Spleen (tissue), 11 donors: ENCODE data around the gene FKBP10. TPM values are rescaled to one million over a fixed set of nuclear protein-coding genes. Genes with fewer than 3 reads are reported as not detected.

Experiments
- DNase-seq: peaks from one replicate; pipeline ENCODE4 v3.0.0-alpha.2; 2020
- H3K27ac ChIP-seq, 8 donors: fragments of 200-600 bp; sonication (generic) in 7 of 8; 1 replicate in 4 of 8; 2 replicates in 4 of 8; pipeline versions ENCODE4 v1.5.0 to v1.8.0; 2016 to 2021; ENCODE audit warnings: inconsistent platforms in 4 of 8, mild to moderate bottlenecking in 4 of 8, moderate library complexity in 1 of 8
- H3K27me3 ChIP-seq, 7 donors: fragments of 200-600 bp; sonication (generic) in 6 of 7; replicated peaks in 1 of 7; 1 replicate in 4 of 7; 2 replicates in 3 of 7; pipeline versions ENCODE4 v1.5.0 to v1.8.0; 2016 to 2021; ENCODE audit warnings: inconsistent platforms in 3 of 7, mild to moderate bottlenecking in 1 of 7
- H3K36me3 ChIP-seq, 6 donors: fragments of 200-600 bp; sonication (generic) in 5 of 6; 1 replicate in 4 of 6; 2 replicates in 2 of 6; pipeline versions ENCODE4 v1.5.0 to v1.8.0; 2016 to 2021; ENCODE audit warnings: inconsistent platforms in 2 of 6
- H3K4me1 ChIP-seq, 6 donors: fragments of 200-600 bp; sonication (generic) in 5 of 6; 1 replicate in 3 of 6; 2 replicates in 3 of 6; pipeline versions ENCODE4 v1.5.0 to v1.8.0; 2016 to 2021; ENCODE audit warnings: inconsistent platforms in 3 of 6
- H3K4me3 ChIP-seq, 8 donors: fragments of 200-600 bp; sonication (generic) in 7 of 8; 1 replicate in 4 of 8; 2 replicates in 4 of 8; pipeline versions ENCODE4 v1.5.0 to v1.8.0; 2016 to 2021; ENCODE audit warnings: inconsistent platforms in 4 of 8, mild to moderate bottlenecking in 4 of 8, moderate library complexity in 2 of 8
- H3K9me3 ChIP-seq, 8 donors: fragments of 200-600 bp; sonication (generic) in 7 of 8; 1 replicate in 4 of 8; 2 replicates in 4 of 8; pipeline versions ENCODE4 v1.5.0 to v1.8.0; 2016 to 2021; ENCODE audit warnings: inconsistent platforms in 4 of 8
- POLR2A ChIP-seq, 3 donors: fragments of 450-650 bp; IDR thresholded peaks; one replicate each; pipeline ENCODE4 v1.5.1; 2017; ENCODE audit warnings: antibody characterized with exemption in 3 of 3, mild to moderate bottlenecking in 1 of 3
- POLR2AphosphoS5 ChIP-seq, 3 donors: sonication (generic); formaldehyde crosslinking; IDR thresholded peaks; one replicate each; pipeline ENCODE4 v1.5.1; 2017; ENCODE audit warnings: antibody characterized with exemption in 3 of 3
- WGBS, 5 donors: extraction: QIAGEN DNeasy Blood & Tissue Kit in 3 of 5; methylation state at CpG; one replicate each; pipeline versions ENCODE4 v1.1.5 to v1.1.7; 2013 to 2018; 5-methylcytosine and 5-hydroxymethylcytosine counted together
- intact Hi-C: fragments of 100-400 bp; cut with DNase I; formaldehyde crosslinking; loops from one replicate; pipeline ENCODE4 v1.15.0; 2023; ENCODE audit warnings: low total_unique reads
- polyA plus RNA-seq, 3 donors: library from polyadenylated mRNA; stranded (reverse); fragments of 200-250 nt; gene quantifications; one replicate each; pipeline ENCODE4 v1.2.1, GENCODE V29; 2013
- total RNA-seq, 7 donors: library from RNA; depleted of rRNA in 3 of 7; stranded (reverse); fragments of >200 nt in 3 of 7; fragmentation: NEBNext Ultra II Directional in 4 of 7; extraction: Animal tissue kit (Norgen Biotek cat#: 25700) in 4 of 7; gene quantifications; one replicate each; pipeline versions ENCODE4 v1.1.0 to v1.2.1, GENCODE V29; 2016 to 2021
- TF ChIP-seq, protein P1 (sequence below), 11 experiments: fragments of 200-600 bp in 7 of 11; fragments of 450-650 bp in 4 of 11; sonication (generic) in 4 of 11; IDR thresholded peaks in 8 of 11; conservative IDR thresholded peaks in 3 of 11; 1 replicate in 7 of 11; 2 replicates in 4 of 11; pipeline versions ENCODE4 v1.4.0 to v1.8.0; 2016 to 2021; ENCODE audit warnings: antibody characterized with exemption in 11 of 11, inconsistent platforms in 4 of 11, mild to moderate bottlenecking in 1 of 11
- donor health status: healthy with polysubstance abuse.
- donor health status: DM: no; HTN: no; CAD: no; lungs with moderate emphysema.
- donor health status: DM: no; HTN: no; CAD: no.
- donor health status: Bipolar disorder and iron deficiency.
- donor health status: healthy.
- donor health status: DM: no; HTN: no; CAD: no.
- donor health status: DM: yes; HTN: yes; CAD: no.

The FKBP10 gene
- total and polyA plus RNA-seq, 10 donors: 9.6 to 30.8 (median 16.2) TPM

DNA sequence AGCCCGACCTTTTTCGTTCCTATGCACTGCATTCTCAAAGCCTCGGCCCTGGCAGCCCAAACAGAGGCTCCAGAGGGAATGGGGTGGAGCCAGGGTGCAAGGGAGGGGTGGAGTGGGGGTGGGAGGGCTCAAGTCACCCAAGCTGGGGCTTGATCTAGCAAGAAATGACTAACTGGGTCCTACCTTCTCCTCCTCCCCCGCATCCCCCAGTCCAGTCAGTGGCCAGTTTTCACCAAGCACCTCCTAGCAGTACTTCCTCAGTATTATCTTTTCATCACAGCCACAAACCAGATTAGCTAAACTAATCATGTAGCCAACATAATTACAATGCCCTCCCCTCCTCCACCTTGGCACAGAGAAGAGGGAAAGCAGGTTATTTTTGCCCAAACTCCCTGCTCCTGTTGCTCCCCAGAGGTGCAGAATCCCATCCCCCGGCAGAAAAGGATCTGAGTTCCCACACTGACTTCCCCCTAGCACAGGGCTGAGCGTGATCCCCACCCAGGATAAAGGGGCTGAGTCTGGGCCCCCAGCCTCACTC lies 28.5 kb upstream of the FKBP10 start:
- Histone ChIP-seq H3K4me3 (peak overlapping the region in 4 of 8 donors; percentile 55 to 82 (median 63)), H3K36me3 (no peaks in the 10 kb centered on the region), H3K27ac (peak overlapping the region in 4 of 8 donors; percentile 33 to 81 (median 56)), H3K4me1 (peaks cover 26 to 79% (median 47%) of the 10 kb centered on the region in 6 donors), H3K9me3 (no peaks in the 10 kb centered on the region), H3K27me3 (peaks cover 0 to 55% (median 19%) of the 10 kb centered on the region in 7 donors)
- no peak for TF ChIP-seq POLR2AphosphoS5 (IDR thresholded peaks at IDR 0.05)
- TF ChIP-seq POLR2A (IDR thresholded peaks at IDR 0.05): no peak
- TF ChIP-seq, protein P1, sequence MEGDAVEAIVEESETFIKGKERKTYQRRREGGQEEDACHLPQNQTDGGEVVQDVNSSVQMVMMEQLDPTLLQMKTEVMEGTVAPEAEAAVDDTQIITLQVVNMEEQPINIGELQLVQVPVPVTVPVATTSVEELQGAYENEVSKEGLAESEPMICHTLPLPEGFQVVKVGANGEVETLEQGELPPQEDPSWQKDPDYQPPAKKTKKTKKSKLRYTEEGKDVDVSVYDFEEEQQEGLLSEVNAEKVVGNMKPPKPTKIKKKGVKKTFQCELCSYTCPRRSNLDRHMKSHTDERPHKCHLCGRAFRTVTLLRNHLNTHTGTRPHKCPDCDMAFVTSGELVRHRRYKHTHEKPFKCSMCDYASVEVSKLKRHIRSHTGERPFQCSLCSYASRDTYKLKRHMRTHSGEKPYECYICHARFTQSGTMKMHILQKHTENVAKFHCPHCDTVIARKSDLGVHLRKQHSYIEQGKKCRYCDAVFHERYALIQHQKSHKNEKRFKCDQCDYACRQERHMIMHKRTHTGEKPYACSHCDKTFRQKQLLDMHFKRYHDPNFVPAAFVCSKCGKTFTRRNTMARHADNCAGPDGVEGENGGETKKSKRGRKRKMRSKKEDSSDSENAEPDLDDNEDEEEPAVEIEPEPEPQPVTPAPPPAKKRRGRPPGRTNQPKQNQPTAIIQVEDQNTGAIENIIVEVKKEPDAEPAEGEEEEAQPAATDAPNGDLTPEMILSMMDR (IDR thresholded peaks at IDR 0.05 in 8 of 11, conservative IDR thresholded peaks at IDR 0.05 in 3 of 11): no peak
- intact Hi-C loops: no loop called here
- 26 to 52% (median 39%) methylated on average over 6 of the region's 6 CpGs for WGBS, 5 donors
- no peak for DNase-seq

DNA sequence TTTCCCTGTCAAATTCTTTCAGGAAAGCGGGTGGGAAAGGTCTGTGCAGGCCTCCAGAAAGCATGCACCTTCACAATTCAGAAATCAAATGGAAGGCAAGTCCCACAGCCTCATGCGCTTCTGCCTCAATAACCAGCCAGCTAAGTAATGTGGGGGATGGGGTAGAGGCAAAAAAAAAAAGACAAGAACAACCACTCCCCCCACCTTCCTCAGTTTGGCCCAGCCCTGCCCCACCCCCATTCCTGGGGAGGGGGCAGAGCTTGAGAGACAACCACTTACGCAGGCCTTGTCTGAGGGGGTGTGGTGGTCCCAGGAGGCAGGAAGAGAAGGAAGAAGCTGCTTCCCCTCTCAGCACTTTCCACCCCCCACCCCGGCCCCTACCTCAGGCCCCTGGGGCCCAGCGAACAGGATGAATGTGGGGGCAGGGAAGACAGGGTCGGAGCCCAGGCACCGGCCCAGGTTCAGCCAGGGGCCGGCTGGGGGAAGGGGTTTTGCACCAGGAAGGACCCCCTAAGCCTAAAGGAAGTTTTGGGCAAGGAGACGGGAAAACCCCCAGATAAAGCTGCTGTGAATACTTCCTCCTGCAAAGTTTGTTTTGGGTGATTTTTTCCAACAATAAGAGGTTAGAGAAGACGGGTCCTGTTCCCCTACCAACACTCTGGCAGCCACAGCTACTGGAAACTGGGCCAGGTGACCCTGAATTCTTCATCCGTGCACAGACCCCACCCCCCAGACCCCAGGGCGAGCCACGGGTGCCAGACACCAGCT lies 27.5 kb upstream of the FKBP10 start:
- DNase-seq: no peak
- TF ChIP-seq POLR2A (IDR thresholded peaks at IDR 0.05): no peak
- TF ChIP-seq, protein P1 (IDR thresholded peaks at IDR 0.05 in 8 of 11, conservative IDR thresholded peaks at IDR 0.05 in 3 of 11): no peak
- peak in 1 of 3 donors; percentile 40 for TF ChIP-seq POLR2AphosphoS5 (IDR thresholded peaks at IDR 0.05)
- Histone ChIP-seq H3K4me3 (peak overlapping the region; percentile 31 to 82 (median 54)), H3K36me3 (no peaks in the 10 kb centered on the region), H3K27me3 (peaks cover 0 to 55% (median 19%) of the 10 kb centered on the region in 7 donors), H3K27ac (peak overlapping the region in 7 of 8 donors; percentile 48 to 84 (median 80)), H3K4me1 (peaks cover 24 to 69% (median 41%) of the 10 kb centered on the region in 6 donors), H3K9me3 (no peaks in the 10 kb centered on the region)
- intact Hi-C loops: no loop called here
- 8 to 14% (median 11%) methylated on average over 9 to 13 of the region's 13 CpGs for WGBS, 5 donors

DNA sequence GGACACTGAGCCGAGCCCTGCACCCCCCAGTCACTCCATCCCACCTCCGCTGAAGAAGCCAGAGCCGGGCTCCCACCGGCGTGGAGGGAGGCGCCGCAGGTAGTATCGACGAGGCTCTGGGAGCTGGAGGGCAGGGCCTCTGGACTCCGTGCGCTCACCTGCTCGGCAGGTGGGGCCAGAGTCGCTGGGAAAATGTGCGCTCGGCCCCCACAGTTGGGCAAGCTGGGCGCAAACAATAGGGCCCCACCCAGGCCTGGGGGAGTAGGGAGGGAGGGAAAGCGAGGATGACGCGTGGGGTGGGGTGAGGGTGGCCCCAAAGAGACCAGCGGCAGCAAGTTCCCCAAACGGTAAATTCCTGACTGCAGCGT lies 27.0 kb upstream of the FKBP10 start:
- H3K9me3 ChIP-seq: no peaks in the 10 kb centered on the region
- 0 to 5% (median 1%) methylated on average over 9 to 22 of the region's 22 CpGs for WGBS, 5 donors
- peak overlapping the region in 7 of 8 donors; percentile 48 to 84 (median 80) for H3K27ac ChIP-seq
- intact Hi-C loops: no loop called here
- peak overlapping the region; percentile 31 to 82 (median 54) for H3K4me3 ChIP-seq
- TF ChIP-seq, protein P1 (IDR thresholded peaks at IDR 0.05 in 8 of 11, conservative IDR thresholded peaks at IDR 0.05 in 3 of 11): no peak
- TF ChIP-seq POLR2AphosphoS5 (IDR thresholded peaks at IDR 0.05): no peak
- TF ChIP-seq POLR2A (IDR thresholded peaks at IDR 0.05): no peak
- H3K27me3 ChIP-seq: peaks cover 0 to 55% (median 19%) of the 10 kb centered on the region in 7 donors
- H3K36me3 ChIP-seq: no peaks in the 10 kb centered on the region
- peak; percentile 82 for DNase-seq
- peaks cover 24 to 66% (median 41%) of the 10 kb centered on the region in 6 donors for H3K4me1 ChIP-seq
